Stomach (tissue), 4 donors: ENCODE measurements around the gene MKX.

Experiments used
- CTCF ChIP-seq, 7 experiments: fragments of 450-650 bp in 4 of 7; fragments of 200-600 bp in 3 of 7; sonication (generic) in 3 of 7; IDR thresholded peaks; one replicate each; pipeline ENCODE4 v1.5.1; 2016 to 2019; ENCODE audit warnings: antibody characterized with exemption in 7 of 7, control low read depth in 2 of 7, mild to moderate bottlenecking in 1 of 7
- EP300 ChIP-seq: sonication (generic); formaldehyde crosslinking; IDR thresholded peaks from one replicate; pipeline ENCODE4 v1.6.1; 2017; ENCODE audit warnings: antibody characterized with exemption
- POLR2A ChIP-seq, 4 donors: fragments of 450-650 bp; IDR thresholded peaks; one replicate each; pipeline ENCODE4 v1.6.1; 2016; ENCODE audit warnings: antibody characterized with exemption in 4 of 4, control low read depth in 2 of 4, mild to moderate bottlenecking in 1 of 4, moderate library complexity in 1 of 4
- POLR2AphosphoS5 ChIP-seq, 3 donors: sonication (generic); formaldehyde crosslinking; IDR thresholded peaks; one replicate each; pipeline ENCODE4 v1.6.1; 2016; ENCODE audit warnings: antibody characterized with exemption in 3 of 3

- TF ChIP-seq CTCF (IDR thresholded peaks at IDR 0.05) (no peak), POLR2AphosphoS5 (IDR thresholded peaks at IDR 0.05) (no peak), POLR2A (IDR thresholded peaks at IDR 0.05) (no peak), EP300 (no peak)
Measured at GRCh38 chr10:27659786-27660185, 85.8 kb downstream of the MKX start.
